Kidney (tissue), 14 donors: Measurements from ENCODE around the gene DUSP12. TPM values are rescaled to one million over a fixed set of nuclear protein-coding genes. Genes with fewer than 3 reads are reported as not detected.
A peak's percentile ranks its signal among the peaks of the same experiment; 100 is the strongest.

Experiments used
- DNase-seq, 5 donors: peaks; one replicate each; pipeline ENCODE4 v3.0.0-alpha.2; 2013 to 2020
- FAIRE-seq: peaks from 2 replicates; lab custom pipeline; 2012; peaks lifted over from hg19 to GRCh38; lab: Jason Lieb, UNC
- H3K27ac ChIP-seq, 2 donors: one replicate each; pipeline ENCODE4 v1.7.0; 2013; ENCODE audit warnings: low read depth in 2 of 2, low read length in 2 of 2, inconsistent platforms in 1 of 2
- H3K27me3 ChIP-seq: one replicate; pipeline ENCODE4 v1.7.1; 2013; ENCODE audit warnings: low read length, inconsistent platforms; ENCODE audit not compliant: control insufficient read depth, insufficient read depth
- H3K36me3 ChIP-seq, 3 donors: one replicate each; pipeline versions ENCODE4 v1.7.0 to v1.7.1; 2013; ENCODE audit warnings: low read length in 3 of 3, control low read depth in 1 of 3, inconsistent platforms in 1 of 3; ENCODE audit not compliant: insufficient read depth in 3 of 3, control insufficient read depth in 2 of 3
- H3K4me1 ChIP-seq, 3 donors: one replicate each; pipeline versions ENCODE4 v1.7.0 to v1.7.1; 2013; ENCODE audit warnings: low read length in 3 of 3, inconsistent platforms in 1 of 3, low read depth in 1 of 3; ENCODE audit not compliant: control insufficient read depth in 2 of 3, insufficient read depth in 2 of 3
- H3K4me3 ChIP-seq, 3 donors: one replicate each; pipeline versions ENCODE4 v1.7.0 to v1.8.1; 2013; ENCODE audit warnings: low read length in 3 of 3, control low read depth in 1 of 3, inconsistent platforms in 1 of 3
- H3K9ac ChIP-seq, 3 donors: one replicate each; pipeline versions ENCODE4 v1.7.0 to v1.7.1; 2013; ENCODE audit warnings: low read length in 3 of 3, control low read depth in 1 of 3, inconsistent platforms in 1 of 3
- H3K9me3 ChIP-seq, 3 donors: one replicate each; pipeline versions ENCODE4 v1.7.0 to v1.7.1; 2013; ENCODE audit warnings: low read length in 3 of 3, control low read depth in 1 of 3, inconsistent platforms in 1 of 3; ENCODE audit not compliant: control insufficient read depth in 2 of 3, insufficient read depth in 1 of 3
- CTCF ChIP-seq: IDR thresholded peaks from 3 replicates; pipeline ENCODE4 v1.5.1; 2012; ENCODE audit warnings: mild to moderate bottlenecking, moderate library complexity, borderline replicate concordance; ENCODE audit not compliant: insufficient read depth; ENCODE audit errors: extremely low read depth
- intact Hi-C: fragments of 100-400 bp; cut with DNase I; formaldehyde crosslinking; loops from one replicate; pipeline ENCODE4 v1.11.1; 2022
- polyA plus RNA-seq: library from polyadenylated mRNA; stranded (reverse); fragments of 350-450 nt; fragmentation: Illumina TruSeq; extraction: RNeasy Lipid Tissue Mini Kit (QIAGEN cat#74804); gene quantifications from one replicate; pipeline ENCODE4 v1.2.3, GENCODE V29; 2014; ENCODE audit warnings: low read depth, low replicate concordance; ENCODE audit not compliant: insufficient read depth
- total RNA-seq: library from RNA; stranded (reverse); fragmentation: NEBNext Ultra II Directional; extraction: Animal tissue kit (Norgen Biotek cat#: 25700); gene quantifications from one replicate; pipeline ENCODE4 v1.2.1, GENCODE V29; 2021
- donor health status: control.
- donor health status: control.
- donor health status: control.
- donor health status: control.
- donor health status: control.
- donor health status: DM: yes; HTN: yes; CAD: no.
- donor health status: Normal renal cell carcinoma (clear cell type).

Gene DUSP12
- total and polyA plus RNA-seq, 2 donors from 2014 or later, result 17.9 to 21.3 TPM

GRCh38 chr1:161737625-161738024, 12.0 kb upstream of the DUSP12 start:
- no peaks in the 10 kb centered on the region for H3K27me3 ChIP-seq
- H3K36me3 ChIP-seq, result no peaks in the 10 kb centered on the region
- intact Hi-C loops, result no loop called here
- H3K4me1 ChIP-seq, result peaks cover 0 to 10% (median 0%) of the 10 kb centered on the region in 3 donors
- no peak overlapping the region for H3K9ac ChIP-seq
- no peak for TF ChIP-seq CTCF
- FAIRE-seq (no peak), DNase-seq (no peak)
- no peak overlapping the region for H3K4me3 ChIP-seq
- no peak overlapping the region for H3K27ac ChIP-seq
- no peaks in the 10 kb centered on the region for H3K9me3 ChIP-seq

- peak overlapping the region in 1 of 2 donors; percentile 24 for H3K27ac ChIP-seq
- FAIRE-seq, result no peak
- DNase-seq, result peak in 3 of 5 donors; percentile 46 to 72 (median 69)
Measured at GRCh38 chr1:161738627-161739287, 10.8 kb upstream of the DUSP12 start.

DNA sequence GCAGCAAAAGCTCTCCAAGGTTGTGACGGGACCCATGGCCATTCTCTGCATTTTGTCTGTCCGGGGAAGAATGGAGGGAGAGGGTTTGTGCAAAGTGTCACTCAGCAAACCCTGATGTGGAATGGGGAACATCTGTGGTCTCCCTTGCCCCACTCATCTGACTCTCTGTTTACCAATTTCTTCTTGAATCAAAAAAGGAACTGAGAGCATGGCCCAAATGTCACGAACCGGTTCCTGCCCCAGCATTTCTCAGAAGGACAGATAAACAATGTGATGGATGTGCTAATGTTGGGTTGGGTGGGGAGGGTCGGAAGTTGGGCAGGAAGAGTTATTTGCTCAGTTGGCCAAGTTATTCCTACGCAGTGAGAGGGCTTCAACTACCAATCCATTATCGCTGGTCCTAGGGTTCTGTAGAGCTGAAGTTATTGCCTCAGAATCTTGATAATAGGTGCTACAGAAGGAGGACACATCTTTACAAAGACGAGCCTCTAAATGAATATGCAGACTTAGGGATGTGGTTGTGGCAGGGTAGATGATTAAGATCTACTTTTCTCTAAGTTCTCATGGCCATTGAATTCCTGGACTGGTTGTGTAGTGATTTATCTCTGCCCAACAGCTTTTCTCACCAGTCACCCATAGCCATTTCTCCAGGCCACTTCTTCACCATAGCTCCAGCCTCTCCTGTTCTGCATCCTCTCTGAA, 9.6 kb upstream of the DUSP12 start:
- Histone ChIP-seq H3K27me3 (no peaks in the 10 kb centered on the region), H3K4me3 (no peak overlapping the region), H3K36me3 (no peaks in the 10 kb centered on the region), H3K9ac (no peak overlapping the region), H3K4me1 (peaks cover 0 to 10% (median 0%) of the 10 kb centered on the region in 3 donors), H3K27ac (no peak overlapping the region), H3K9me3 (no peaks in the 10 kb centered on the region)
- TF ChIP-seq CTCF, result no peak
- DNase-seq (no peak), FAIRE-seq (no peak)
- intact Hi-C loops, result no loop called here

More at GRCh38 chr1:161738627-161739287, 10.8 kb upstream of the DUSP12 start:
- TF ChIP-seq CTCF, result peak; percentile 42
- Histone ChIP-seq H3K9me3 (no peaks in the 10 kb centered on the region), H3K27me3 (no peaks in the 10 kb centered on the region), H3K4me3 (no peak overlapping the region), H3K4me1 (peaks cover 0 to 10% (median 0%) of the 10 kb centered on the region in 3 donors), H3K36me3 (no peaks in the 10 kb centered on the region), H3K9ac (no peak overlapping the region)
- intact Hi-C loops, result no loop called here
